HepG2 (cell line): ENCODE data around the gene RSL1D1. TPM values are rescaled to one million over a fixed set of nuclear protein-coding genes. Genes with fewer than 3 reads are reported as not detected.

ENCODE experiments used
- AKAP8 ChIP-seq: sonication (generic); formaldehyde crosslinking; IDR thresholded peaks from 2 replicates; pipeline ENCODE4 v1.5.1; 2020; ENCODE audit warnings: mild to moderate bottlenecking, missing genetic modification reagents
- BRF2 ChIP-seq: sonication (generic); formaldehyde crosslinking; IDR thresholded peaks from 2 replicates; pipeline ENCODE4 v1.8.1; 2022; ENCODE audit warnings: mild to moderate bottlenecking, missing genetic modification reagents
- FOXC1 ChIP-seq: sonication (generic); formaldehyde crosslinking; IDR thresholded peaks from 2 replicates; pipeline ENCODE4 v1.8.0; 2022; ENCODE audit warnings: mild to moderate bottlenecking, missing genetic modification reagents, borderline replicate concordance
- GFI1 ChIP-seq: sonication (generic); formaldehyde crosslinking; IDR thresholded peaks from 2 replicates; pipeline ENCODE4 v1.5.0; 2020; ENCODE audit warnings: missing genetic modification reagents, mild to moderate bottlenecking, borderline replicate concordance
- HNRNPK ChIP-seq: fragments of 200-400 bp; formaldehyde crosslinking; IDR thresholded peaks from 2 replicates; pipeline ENCODE4 v1.6.1; 2018; ENCODE audit warnings: low read length, low read depth, moderate library complexity, mild to moderate bottlenecking; ENCODE audit not compliant: poor library complexity, severe bottlenecking
- KMT2A ChIP-seq: sonication (generic); formaldehyde crosslinking; IDR thresholded peaks from 2 replicates; pipeline ENCODE4 v1.4.0; 2020; ENCODE audit warnings: missing genetic modification reagents
- PBX2 ChIP-seq: IDR thresholded peaks from 2 replicates; pipeline ENCODE4 v1.6.1; 2016; ENCODE audit warnings: control low read depth
- PREB ChIP-seq: sonication (generic); formaldehyde crosslinking; IDR thresholded peaks from 2 replicates; pipeline ENCODE4 v1.4.0; 2020; ENCODE audit warnings: missing genetic modification reagents
- REST ChIP-seq, 2 experiments: IDR thresholded peaks; 2 replicates each; pipeline ENCODE4 v1.6.1; 2011 to 2012; ENCODE audit warnings: low read length in 2 of 2, borderline replicate concordance in 1 of 2, low read depth in 1 of 2, mild to moderate bottlenecking in 1 of 2, moderate library complexity in 1 of 2
- TP53 ChIP-seq: sonication (generic); formaldehyde crosslinking; conservative IDR thresholded peaks from 2 replicates; pipeline ENCODE4 v1.4.0; 2020; ENCODE audit warnings: missing genetic modification reagents
- TRIM24 ChIP-seq: sonication (generic); formaldehyde crosslinking; IDR thresholded peaks from 2 replicates; pipeline ENCODE4 v1.8.0; 2022; ENCODE audit warnings: mild to moderate bottlenecking, missing genetic modification reagents
- ZFP36 ChIP-seq: fragments of 150-350 bp; IDR thresholded peaks from 2 replicates; pipeline ENCODE4 v1.6.1; 2018; ENCODE audit warnings: borderline replicate concordance, low read length, low read depth; ENCODE audit not compliant: partially characterized antibody
- ZNF331 ChIP-seq: sonication (generic); formaldehyde crosslinking; IDR thresholded peaks from 2 replicates; pipeline ENCODE4 v1.4.0; 2020; ENCODE audit warnings: missing genetic modification reagents
- ZNF350 ChIP-seq: sonication (generic); formaldehyde crosslinking; IDR thresholded peaks from 2 replicates; pipeline ENCODE4 v1.4.0; 2020; ENCODE audit warnings: mild to moderate bottlenecking, low read depth, missing genetic modification reagents, borderline replicate concordance
- ZNF646 ChIP-seq: sonication (generic); formaldehyde crosslinking; IDR thresholded peaks from 2 replicates; pipeline ENCODE4 v1.9.0; 2021; ENCODE audit warnings: mild to moderate bottlenecking, missing genetic modification reagents
- ZNF776 ChIP-seq: sonication (generic); formaldehyde crosslinking; IDR thresholded peaks from 2 replicates; pipeline ENCODE4 v1.4.0; 2020; ENCODE audit warnings: mild to moderate bottlenecking, missing genetic modification reagents
- polyA plus RNA-seq, 8 experiments: library from polyadenylated mRNA; depleted of rRNA in 3 of 8; stranded (reverse) in 7 of 8; unstranded in 1 of 8; fragments of >200 nt; fragmentation: Illumina TruSeq in 4 of 8; extraction: Trizol in 4 of 8; gene quantifications; 2 replicates each; pipeline versions ENCODE4 v1.2.1 to v1.2.3, GENCODE V29; 2011 to 2016; ENCODE audit warnings: low read depth in 4 of 8, missing spikeins in 1 of 8, mixed read lengths in 1 of 8; ENCODE audit not compliant: insufficient read depth in 1 of 8
- total RNA-seq, 5 experiments: library from RNA; depleted of rRNA; stranded (reverse); fragments of >200 nt; fragmentation: Illumina TruSeq; extraction: Trizol; gene quantifications; 2 replicates each; pipeline ENCODE4 v1.2.3, GENCODE V29; 2016; ENCODE audit warnings: low read depth in 1 of 5

RSL1D1 gene
- total and polyA plus RNA-seq, 2 of the 13 experiments (the other 11 are each of a cell fraction or from before 2014, with no cell fraction given): 187 to 343 TPM

GRCh38 chr16:11797957-11798299, 53.4 kb downstream of the RSL1D1 start (continued):
- TF ChIP-seq ZNF646: no peak
- no peak for TF ChIP-seq PBX2 (CRISPR knock-in tag)
- TF ChIP-seq HNRNPK: no peak
- TF ChIP-seq BRF2 (CRISPR knock-in tag): no peak
- no peak for TF ChIP-seq AKAP8 (CRISPR knock-in tag)
- TF ChIP-seq TRIM24 (CRISPR knock-in tag): no peak
- no peak for TF ChIP-seq ZNF331 (CRISPR knock-in tag)
- TF ChIP-seq ZNF776 (CRISPR knock-in tag): no peak
- TF ChIP-seq KMT2A: no peak
- no peak for TF ChIP-seq ZFP36
- no peak for TF ChIP-seq REST (IDR thresholded peaks at IDR 0.05; ENCODE audit: borderline replicate concordance in 1 of 2, low read depth in 1 of 2, low read length in 2 of 2)
- 0 out of 2 replicates have a peak, but pooled peaks have one; percentile 11 for TF ChIP-seq ZNF350 (CRISPR knock-in tag)
- TF ChIP-seq PREB (CRISPR knock-in tag): no peak
- TF ChIP-seq TP53 (CRISPR knock-in tag): no peak
- TF ChIP-seq GFI1 (CRISPR knock-in tag): no peak
- no peak for TF ChIP-seq FOXC1
